GM12878 (cell line): ENCODE measurements around the gene MSI2. TPM values are rescaled to one million over a fixed set of nuclear protein-coding genes. Genes with fewer than 3 reads are reported as not detected.

Source experiments
- ATAC-seq: fragments of 200-7000 bp; cut with Tn5 transposase; 3 replicates; pipeline ENCODE4 v1.9.1; 2020; ENCODE audit warnings: mild to moderate bottlenecking, moderate library complexity
- BruUV-seq: library from RNA; stranded (reverse); fragments of 400-500 nt; replicated peaks from 2 replicates; lab custom pipeline; 2021; lab: Mats Ljungman, UMichigan
- CTCF ChIA-PET: fragments of 300-600 bp; sonication (Branson Sonifier 250); formaldehyde crosslinking; extraction: SDS; loops from one replicate; lab custom pipeline; 2021; ENCODE audit warnings: inconsistent platforms; lab: Yijun Ruan, JAX
- POLR2A ChIA-PET: fragments of 350-600 bp; formaldehyde crosslinking; extraction: SDS; loops from one replicate; lab custom pipeline; 2021; ENCODE audit warnings: inconsistent platforms; lab: Charles Lee
- RAD21 ChIA-PET: fragments of 300-600 bp; sonication (Branson Sonifier 250); formaldehyde crosslinking; loops from one replicate; lab custom pipeline; 2023; ENCODE audit warnings: antibody characterized with exemption; ENCODE audit not compliant: unreplicated experiment; lab: Charles Lee
- SMC1A ChIA-PET: fragments of 300-600 bp; sonication (Branson Sonifier 250); formaldehyde crosslinking; loops from one replicate; lab custom pipeline; 2023; ENCODE audit not compliant: unreplicated experiment, uncharacterized antibody; lab: Charles Lee
- DNase-seq: peaks from one replicate; pipeline ENCODE4 v3.0.0-alpha.2; 2011; ENCODE audit warnings: low read depth, low spot score
- FAIRE-seq: peaks from 3 replicates; lab custom pipeline; 2011; peaks lifted over from hg19 to GRCh38; lab: Jason Lieb, UNC
- H2AFZ ChIP-seq: 2 replicates; pipeline ENCODE4 v1.6.0; 2011; ENCODE audit warnings: low read depth, low read length, control low read depth; ENCODE audit not compliant: control insufficient read depth
- H3K27ac ChIP-seq: 2 replicates; pipeline ENCODE4 v1.5.1; 2011; ENCODE audit warnings: control low read depth; ENCODE audit not compliant: control insufficient read depth, insufficient read depth
- H3K27me3 ChIP-seq, 2 experiments: replicated peaks in 1 of 2; 2 replicates each; pipeline versions ENCODE4 v1.6.0 to v1.6.1; 2011; ENCODE audit warnings: low read length in 1 of 2; ENCODE audit not compliant: control insufficient read depth in 2 of 2, insufficient read depth in 2 of 2
- H3K36me3 ChIP-seq, 2 experiments: 2 replicates each; pipeline ENCODE4 v1.5.1; 2011; ENCODE audit warnings: low read length in 1 of 2; ENCODE audit not compliant: control insufficient read depth in 2 of 2, insufficient read depth in 2 of 2
- H3K4me1 ChIP-seq: 2 replicates; pipeline ENCODE4 v1.6.1; 2011; ENCODE audit warnings: mild to moderate bottlenecking, low read length, moderate library complexity, mixed read lengths; ENCODE audit not compliant: control insufficient read depth, insufficient read depth
- H3K4me2 ChIP-seq: 2 replicates; pipeline ENCODE4 v1.6.0; 2011; ENCODE audit warnings: control low read depth; ENCODE audit not compliant: control insufficient read depth, insufficient read depth
- H3K4me3 ChIP-seq: fragments of 200-600 bp; sonication (generic); 2 replicates; pipeline ENCODE4 v1.5.1; 2016
- H3K79me2 ChIP-seq: 2 replicates; pipeline ENCODE4 v1.6.0; 2011; ENCODE audit warnings: low read length; ENCODE audit not compliant: control insufficient read depth, insufficient read depth
- H3K9ac ChIP-seq: 2 replicates; pipeline ENCODE4 v1.8.0; 2011; ENCODE audit warnings: low read length, control low read depth, mixed read lengths; ENCODE audit not compliant: control insufficient read depth, insufficient read depth
- H3K9me3 ChIP-seq: replicated peaks from 3 replicates; pipeline ENCODE4 v1.5.1; 2011; ENCODE audit warnings: mild to moderate bottlenecking, low read length; ENCODE audit not compliant: control insufficient read depth, insufficient read depth
- H4K20me1 ChIP-seq: 2 replicates; pipeline ENCODE4 v1.6.0; 2011; ENCODE audit not compliant: control insufficient read depth, insufficient read depth
- GATAD2B ChIP-seq: fragments of 450-650 bp; conservative IDR thresholded peaks from 2 replicates; pipeline ENCODE4 v1.6.1; 2017; ENCODE audit warnings: low read depth, mild to moderate bottlenecking, moderate library complexity
- HCFC1 ChIP-seq: fragments of 150-350 bp; IDR thresholded peaks from 2 replicates; pipeline ENCODE4 v1.6.1; 2014; ENCODE audit warnings: low read length
- HDAC2 ChIP-seq: fragments of 200-600 bp; sonication (generic); IDR thresholded peaks from 2 replicates; pipeline ENCODE4 v1.6.1; 2017
- HDGF ChIP-seq: fragments of 450-650 bp; IDR thresholded peaks from 2 replicates; pipeline ENCODE4 v1.6.1; 2016; ENCODE audit warnings: antibody characterized with exemption
- IKZF2 ChIP-seq, 2 experiments: fragments of 450-650 bp; IDR thresholded peaks; 2 replicates each; pipeline ENCODE4 v1.6.1; 2017; ENCODE audit warnings: mild to moderate bottlenecking in 2 of 2, moderate library complexity in 2 of 2
- IRF4 ChIP-seq: IDR thresholded peaks from 2 replicates; pipeline ENCODE4 v1.6.1; 2011; ENCODE audit warnings: low read depth, low read length
- JUND ChIP-seq: IDR thresholded peaks from 2 replicates; pipeline ENCODE4 v1.6.1; 2012; ENCODE audit warnings: low read depth, mild to moderate bottlenecking, low read length, improper control_type of control experiment, moderate library complexity
- NR2C1 ChIP-seq: fragments of 450-650 bp; IDR thresholded peaks from 2 replicates; pipeline ENCODE4 v1.6.1; 2017; ENCODE audit warnings: antibody characterized with exemption, mild to moderate bottlenecking, moderate library complexity
- NRF1 ChIP-seq: conservative IDR thresholded peaks from 2 replicates; pipeline ENCODE4 v1.6.1; 2011; ENCODE audit warnings: mild to moderate bottlenecking, low read depth, low read length, improper control_type of control experiment
- RAD21 ChIP-seq: IDR thresholded peaks from 2 replicates; pipeline ENCODE4 v1.6.1; 2011; ENCODE audit warnings: mild to moderate bottlenecking, low read depth, low read length, moderate library complexity; ENCODE audit not compliant: insufficient read depth
- SMC3 ChIP-seq: IDR thresholded peaks from 2 replicates; pipeline ENCODE4 v1.6.1; 2011; ENCODE audit warnings: low read length, improper control_type of control experiment, borderline replicate concordance
- TBL1XR1 ChIP-seq: IDR thresholded peaks from 2 replicates; pipeline ENCODE4 v1.6.1; 2012; ENCODE audit warnings: low read depth, low read length, improper control_type of control experiment
- TCF3 ChIP-seq: IDR thresholded peaks from 2 replicates; pipeline ENCODE4 v1.6.1; 2012; ENCODE audit warnings: low read depth, mild to moderate bottlenecking, low read length, borderline replicate concordance; ENCODE audit not compliant: insufficient read depth
- WGBS: methylation state at CpG from one replicate; pipeline ENCODE4 v1.1.6; 2016; ENCODE audit warnings: low lambda C conversion rate; ENCODE audit not compliant: insufficient replicate concordance, insufficient coverage; ENCODE audit errors: missing lambda C conversion rate; 5-methylcytosine and 5-hydroxymethylcytosine counted together
- in situ Hi-C: fragments of 300-500 bp; cut with MboI; formaldehyde crosslinking; loops from 9 replicates; pipeline ENCODE4 v1.14.3; 2018; ENCODE audit warnings: mixed read lengths
- intact Hi-C: fragments of 100-400 bp; cut with micrococcal nuclease; formaldehyde crosslinking; loops from one replicate; pipeline ENCODE4 v1.14.2; 2022; ENCODE audit not compliant: unreplicated experiment
- polyA plus RNA-seq, 11 experiments: library from polyadenylated mRNA; depleted of rRNA in 4 of 11; unstranded in 6 of 11; stranded (reverse) in 5 of 11; fragments of >200 nt; fragmentation: Nextera tagmentation in 4 of 11; fragmentation: Illumina TruSeq in 1 of 11; extraction: Ambion mirVana in 4 of 11; extraction: Trizol in 1 of 11; gene quantifications; 1 replicate in 1 of 11; 2 replicates in 10 of 11; pipeline versions ENCODE4 v1.2.1 to v1.2.3, GENCODE V29; 2011 to 2016; ENCODE audit warnings: inconsistent platforms in 2 of 11, missing spikeins in 2 of 11, low read depth in 1 of 11
- total RNA-seq, 4 experiments: library from RNA; depleted of rRNA in 3 of 4; stranded (reverse); fragments of >200 nt in 3 of 4; fragmentation: Illumina TruSeq in 1 of 4; extraction: Trizol in 1 of 4; gene quantifications; 2 replicates each; pipeline versions ENCODE4 v1.2.1 to v1.2.3, GENCODE V29; 2013 to 2021
- TF ChIP-seq, protein P1 (sequence below): IDR thresholded peaks from 2 replicates; pipeline ENCODE4 v1.6.1; 2012; ENCODE audit warnings: low read depth, low read length, improper control_type of control experiment
- TF ChIP-seq, protein P2 (sequence below), 3 experiments: IDR thresholded peaks in 2 of 3; conservative IDR thresholded peaks in 1 of 3; 2 replicates each; pipeline ENCODE4 v1.5.1; 2011; ENCODE audit warnings: low read depth in 3 of 3, low read length in 3 of 3, mild to moderate bottlenecking in 3 of 3, control low read depth in 2 of 3, moderate library complexity in 2 of 3, inconsistent platforms in 1 of 3, mixed read lengths in 1 of 3; ENCODE audit not compliant: control insufficient read depth in 2 of 3, insufficient read depth in 1 of 3; ENCODE audit errors: extremely low read depth in 1 of 3
- TF ChIP-seq, protein P3 (sequence below): fragments of 450-650 bp; formaldehyde crosslinking; IDR thresholded peaks from 2 replicates; pipeline ENCODE4 v1.4.0; 2022; ENCODE audit warnings: mild to moderate bottlenecking, moderate library complexity

MSI2 gene
- total and polyA plus RNA-seq, 10 of the 15 experiments (the other 5 are each of a cell fraction or from before 2014, with no cell fraction given) = 6.1 to 76.1 (median 42.0) TPM

DNA sequence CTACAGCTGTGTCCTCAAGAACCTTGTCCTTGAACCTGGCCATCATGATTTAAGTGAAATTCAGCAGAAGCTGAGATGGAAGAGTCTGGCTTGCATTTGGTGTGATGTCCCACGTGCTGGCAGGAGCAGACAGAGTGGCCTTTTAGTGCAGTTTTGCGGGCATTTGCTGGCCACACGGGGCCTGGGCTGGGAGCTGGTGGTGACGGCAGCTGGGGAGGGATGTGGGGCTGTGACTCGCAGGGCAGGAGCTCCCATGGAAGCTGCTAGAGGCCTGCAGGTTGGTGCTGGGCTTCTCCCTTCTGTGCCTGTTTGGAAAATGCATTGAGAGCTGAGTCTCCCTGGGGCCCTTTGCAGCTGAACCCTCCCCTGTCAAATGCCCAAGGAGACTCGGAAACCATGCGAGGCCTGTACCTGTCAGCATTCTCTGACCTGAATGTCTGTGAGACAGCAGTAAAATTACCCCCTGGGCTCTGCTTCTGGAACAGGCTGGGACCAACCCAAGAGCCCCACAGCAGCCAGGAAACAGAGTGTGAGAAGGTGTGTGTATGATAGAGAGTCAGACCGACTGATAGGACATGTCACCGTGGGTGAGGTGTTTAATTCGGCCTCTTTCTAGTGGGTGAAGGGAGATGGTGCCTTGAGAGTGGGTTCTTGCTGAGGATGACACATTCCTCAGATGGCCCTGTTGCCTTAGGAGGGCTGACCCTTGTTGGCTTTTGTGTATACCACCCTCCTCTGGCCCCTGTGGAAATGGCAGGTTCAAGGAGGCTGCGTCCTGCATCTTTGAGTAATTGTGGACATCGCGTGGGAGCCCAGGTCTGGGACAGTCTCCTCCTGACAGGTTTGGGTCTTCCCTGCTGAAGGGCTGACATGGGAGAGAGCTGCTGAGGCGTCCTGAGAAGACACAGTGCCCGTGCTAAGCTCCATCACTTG is 145.5 kb downstream of the MSI2 start:
- no peak overlapping the region for H3K9ac ChIP-seq
- DNase-seq (no peak), FAIRE-seq (no peak), ATAC-seq (peak; percentile 38; the same call in 2 of the 3 replicates)
- H4K20me1 ChIP-seq = no peaks in the 10 kb centered on the region
- in situ Hi-C loops = no loop called here
- intact Hi-C loops = loop anchor here (2.0 kb wide), 1 partner anchor 159 kb away; no protein-coding TSS in a partner anchor
- TF ChIP-seq SMC3 = no peak
- TF ChIP-seq JUND = no peak
- TF ChIP-seq, protein P1, sequence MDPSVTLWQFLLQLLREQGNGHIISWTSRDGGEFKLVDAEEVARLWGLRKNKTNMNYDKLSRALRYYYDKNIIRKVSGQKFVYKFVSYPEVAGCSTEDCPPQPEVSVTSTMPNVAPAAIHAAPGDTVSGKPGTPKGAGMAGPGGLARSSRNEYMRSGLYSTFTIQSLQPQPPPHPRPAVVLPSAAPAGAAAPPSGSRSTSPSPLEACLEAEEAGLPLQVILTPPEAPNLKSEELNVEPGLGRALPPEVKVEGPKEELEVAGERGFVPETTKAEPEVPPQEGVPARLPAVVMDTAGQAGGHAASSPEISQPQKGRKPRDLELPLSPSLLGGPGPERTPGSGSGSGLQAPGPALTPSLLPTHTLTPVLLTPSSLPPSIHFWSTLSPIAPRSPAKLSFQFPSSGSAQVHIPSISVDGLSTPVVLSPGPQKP = no peak
- no peak for TF ChIP-seq NRF1
- TF ChIP-seq TBL1XR1 = no peak
- no peak for TF ChIP-seq HDAC2
- no peak for TF ChIP-seq TCF3
- TF ChIP-seq, protein P2, sequence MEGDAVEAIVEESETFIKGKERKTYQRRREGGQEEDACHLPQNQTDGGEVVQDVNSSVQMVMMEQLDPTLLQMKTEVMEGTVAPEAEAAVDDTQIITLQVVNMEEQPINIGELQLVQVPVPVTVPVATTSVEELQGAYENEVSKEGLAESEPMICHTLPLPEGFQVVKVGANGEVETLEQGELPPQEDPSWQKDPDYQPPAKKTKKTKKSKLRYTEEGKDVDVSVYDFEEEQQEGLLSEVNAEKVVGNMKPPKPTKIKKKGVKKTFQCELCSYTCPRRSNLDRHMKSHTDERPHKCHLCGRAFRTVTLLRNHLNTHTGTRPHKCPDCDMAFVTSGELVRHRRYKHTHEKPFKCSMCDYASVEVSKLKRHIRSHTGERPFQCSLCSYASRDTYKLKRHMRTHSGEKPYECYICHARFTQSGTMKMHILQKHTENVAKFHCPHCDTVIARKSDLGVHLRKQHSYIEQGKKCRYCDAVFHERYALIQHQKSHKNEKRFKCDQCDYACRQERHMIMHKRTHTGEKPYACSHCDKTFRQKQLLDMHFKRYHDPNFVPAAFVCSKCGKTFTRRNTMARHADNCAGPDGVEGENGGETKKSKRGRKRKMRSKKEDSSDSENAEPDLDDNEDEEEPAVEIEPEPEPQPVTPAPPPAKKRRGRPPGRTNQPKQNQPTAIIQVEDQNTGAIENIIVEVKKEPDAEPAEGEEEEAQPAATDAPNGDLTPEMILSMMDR (IDR thresholded peaks at IDR 0.05 in 2 of 3, conservative IDR thresholded peaks at IDR 0.05 in 1 of 3; ENCODE audit: control insufficient read depth in 2 of 3, extremely low read depth in 1 of 3, insufficient read depth in 1 of 3, low read depth in 3 of 3, low read length in 3 of 3) = peak; percentile 18 to 26 (median 20); a peak in 3 of 6 replicates
- no peak for TF ChIP-seq GATAD2B
- no peak for TF ChIP-seq IKZF2 (IDR thresholded peaks at IDR 0.05)
- TF ChIP-seq HCFC1 = no peak
- peak; percentile 51 for TF ChIP-seq RAD21
- no peak for TF ChIP-seq HDGF
- TF ChIP-seq, protein P3, sequence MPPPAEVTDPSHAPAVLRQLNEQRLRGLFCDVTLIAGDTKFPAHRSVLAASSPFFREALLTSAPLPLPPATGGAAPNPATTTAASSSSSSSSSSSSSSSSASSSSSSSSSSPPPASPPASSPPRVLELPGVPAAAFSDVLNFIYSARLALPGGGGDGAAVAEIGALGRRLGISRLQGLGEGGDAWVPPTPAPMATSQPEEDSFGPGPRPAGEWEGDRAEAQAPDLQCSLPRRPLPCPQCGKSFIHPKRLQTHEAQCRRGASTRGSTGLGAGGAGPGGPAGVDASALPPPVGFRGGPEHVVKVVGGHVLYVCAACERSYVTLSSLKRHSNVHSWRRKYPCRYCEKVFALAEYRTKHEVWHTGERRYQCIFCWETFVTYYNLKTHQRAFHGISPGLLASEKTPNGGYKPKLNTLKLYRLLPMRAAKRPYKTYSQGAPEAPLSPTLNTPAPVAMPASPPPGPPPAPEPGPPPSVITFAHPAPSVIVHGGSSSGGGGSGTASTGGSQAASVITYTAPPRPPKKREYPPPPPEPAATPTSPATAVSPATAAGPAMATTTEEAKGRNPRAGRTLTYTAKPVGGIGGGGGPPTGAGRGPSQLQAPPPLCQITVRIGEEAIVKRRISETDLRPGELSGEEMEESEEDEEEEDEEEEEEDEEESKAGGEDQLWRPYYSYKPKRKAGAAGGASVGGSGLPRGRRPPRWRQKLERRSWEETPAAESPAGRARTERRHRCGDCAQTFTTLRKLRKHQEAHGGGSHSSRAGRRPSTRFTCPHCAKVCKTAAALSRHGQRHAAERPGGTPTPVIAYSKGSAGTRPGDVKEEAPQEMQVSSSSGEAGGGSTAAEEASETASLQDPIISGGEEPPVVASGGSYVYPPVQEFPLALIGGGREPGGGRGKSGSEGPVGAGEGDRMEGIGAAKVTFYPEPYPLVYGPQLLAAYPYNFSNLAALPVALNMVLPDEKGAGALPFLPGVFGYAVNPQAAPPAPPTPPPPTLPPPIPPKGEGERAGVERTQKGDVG = no peak
- no peak for TF ChIP-seq NR2C1
- TF ChIP-seq IRF4 = no peak
- no TSS peak for BruUV-seq
- peaks cover 24 to 25% of the 10 kb centered on the region in 2 experiments for H3K36me3 ChIP-seq
- no peak overlapping the region for H2AFZ ChIP-seq
- no peak overlapping the region for H3K4me2 ChIP-seq
- CTCF ChIA-PET = interaction anchor here (0.6 to 11.1 kb wide), 9 partner anchors 20 to 1142 kb away, joined by 3 to 150 read pairs (median 3); no protein-coding TSS in a partner anchor
- no peaks in the 10 kb centered on the region; the same call in 1 of the 2 replicates for H3K79me2 ChIP-seq
- no peaks in the 10 kb centered on the region for H3K4me1 ChIP-seq
- RAD21 ChIA-PET = interaction anchor here (0.6 to 10.7 kb wide), 3 partner anchors 18 to 269 kb away, joined by 3 to 71 read pairs (median 6); no protein-coding TSS in a partner anchor
- H3K27ac ChIP-seq = no peak overlapping the region
- H3K27me3 ChIP-seq = no peaks in the 10 kb centered on the region
- no peaks in the 10 kb centered on the region for H3K9me3 ChIP-seq
- SMC1A ChIA-PET = interaction anchor here (0.8 to 2.0 kb wide), 6 partner anchors 36 to 158 kb away, joined by 3 to 17 read pairs (median 3); no protein-coding TSS in a partner anchor
- 96% methylated on average over 15 of the region's 15 CpGs for WGBS
- H3K4me3 ChIP-seq = no peak overlapping the region
- POLR2A ChIA-PET = interaction anchor here (0.6 kb wide), 1 partner anchor 123 kb away, joined by 3 read pairs; no protein-coding TSS in a partner anchor
